Rectal smooth muscle tissue (tissue), 1 donor: ENCODE data around the gene CLEC2B.

Experiments
- H3K27ac ChIP-seq: one replicate; pipeline ENCODE4 v1.7.0; 2013; ENCODE audit warnings: low read depth, low read length, inconsistent platforms
- H3K27me3 ChIP-seq: one replicate; pipeline ENCODE4 v1.7.0; 2013; ENCODE audit warnings: low read length; ENCODE audit not compliant: control insufficient read depth, insufficient read depth
- H3K36me3 ChIP-seq: one replicate; pipeline ENCODE4 v1.7.0; 2013; ENCODE audit warnings: low read length; ENCODE audit not compliant: control insufficient read depth, insufficient read depth
- H3K4me1 ChIP-seq: one replicate; pipeline ENCODE4 v1.7.0; 2013; ENCODE audit warnings: low read length; ENCODE audit not compliant: control insufficient read depth, insufficient read depth
- H3K4me3 ChIP-seq: one replicate; pipeline ENCODE4 v1.7.0; 2013; ENCODE audit warnings: low read length
- H3K9ac ChIP-seq: one replicate; pipeline ENCODE4 v1.7.0; 2013; ENCODE audit warnings: low read length

Gene CLEC2B

GRCh38 chr12:9869307-9870161 is at the start of gene CLEC2B:
Gene CLEC2B (minus strand): TSS chr12:9869354.
- peak within 1 kb of the TSS; percentile 68 for H3K27ac ChIP-seq
- H3K36me3 ChIP-seq: no peaks in the 10 kb centered on the region
- no peaks in the 10 kb centered on the region for H3K27me3 ChIP-seq
- H3K9ac ChIP-seq: peak within 1 kb of the TSS; percentile 62
- H3K4me1 ChIP-seq: no peaks in the 10 kb centered on the region
- peak within 1 kb of the TSS; percentile 63 for H3K4me3 ChIP-seq

DNA sequence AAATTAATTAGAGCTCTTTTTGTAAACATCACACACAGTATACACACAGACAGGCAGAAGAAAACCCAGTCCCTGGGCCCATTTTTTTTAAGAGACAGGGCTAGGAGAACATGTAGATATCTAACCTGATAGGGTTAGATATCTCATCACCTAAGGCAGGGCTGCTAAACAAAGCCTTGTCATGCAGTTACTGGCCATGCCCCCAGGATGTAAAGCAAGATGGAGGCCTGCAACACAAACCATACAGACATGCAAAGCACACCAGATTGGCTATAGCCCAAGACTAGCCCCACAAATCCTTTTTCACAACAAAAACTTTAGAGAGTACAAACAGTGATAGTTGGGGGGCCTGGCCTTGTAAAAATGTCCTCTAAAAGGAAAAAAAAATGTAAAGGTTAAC is 42.6 kb upstream of the CLEC2B start:
- H3K9ac ChIP-seq: no peak overlapping the region
- no peaks in the 10 kb centered on the region for H3K4me1 ChIP-seq
- no peaks in the 10 kb centered on the region for H3K27me3 ChIP-seq
- no peak overlapping the region for H3K4me3 ChIP-seq
- H3K27ac ChIP-seq: no peak overlapping the region
- H3K36me3 ChIP-seq: no peaks in the 10 kb centered on the region

GRCh38 chr12:9910716-9911421 is 41.7 kb upstream of the CLEC2B start:
- H3K27me3 ChIP-seq: no peaks in the 10 kb centered on the region
- H3K27ac ChIP-seq: no peak overlapping the region
- H3K4me1 ChIP-seq: no peaks in the 10 kb centered on the region
- H3K36me3 ChIP-seq: no peaks in the 10 kb centered on the region
- no peak overlapping the region for H3K4me3 ChIP-seq
- no peak overlapping the region for H3K9ac ChIP-seq

DNA sequence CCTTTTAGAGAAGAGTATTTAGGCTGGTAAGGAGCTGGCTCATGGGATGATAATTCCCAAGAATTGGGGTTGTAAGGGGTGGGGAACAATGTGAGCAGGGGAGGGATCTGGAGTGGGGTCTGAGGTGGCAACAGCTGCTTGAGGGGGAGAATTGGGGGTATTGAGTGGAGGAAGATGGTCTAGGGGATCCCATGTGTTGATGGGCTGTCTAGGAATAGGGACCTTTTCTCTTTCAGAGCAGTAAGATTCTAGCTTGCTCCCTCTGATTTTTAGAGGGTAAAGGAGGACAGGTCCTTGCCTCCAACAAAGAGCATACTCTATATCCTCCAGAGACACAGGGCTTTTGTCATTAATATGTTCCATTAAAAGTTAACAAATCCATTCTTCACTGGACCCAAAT is 40.6 kb upstream of the CLEC2B start:
- Histone ChIP-seq H3K27me3 (no peaks in the 10 kb centered on the region), H3K4me3 (no peak overlapping the region), H3K4me1 (no peaks in the 10 kb centered on the region), H3K27ac (no peak overlapping the region), H3K9ac (no peak overlapping the region), H3K36me3 (no peaks in the 10 kb centered on the region)

DNA sequence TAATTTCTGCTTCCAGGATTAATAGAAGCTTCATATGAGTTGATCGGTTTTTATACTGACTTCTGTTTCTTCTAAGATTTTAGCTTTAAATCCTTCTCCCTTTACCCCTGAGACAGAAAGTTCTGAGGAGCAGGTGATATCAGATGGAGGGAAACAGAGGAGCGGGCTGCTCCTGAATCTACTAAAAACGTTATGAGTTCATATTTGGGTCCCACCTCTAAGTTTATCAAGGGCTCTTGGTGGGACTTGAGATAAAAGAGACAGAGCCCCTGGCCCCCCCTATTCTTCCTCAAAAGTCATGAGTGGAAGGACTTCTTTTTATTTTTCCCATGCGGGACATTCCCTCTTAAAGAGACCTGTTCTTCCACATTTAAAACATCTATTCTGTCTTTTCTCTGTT is 39.2 kb upstream of the CLEC2B start:
- no peak overlapping the region for H3K4me3 ChIP-seq
- H3K27me3 ChIP-seq: no peaks in the 10 kb centered on the region
- H3K36me3 ChIP-seq: no peaks in the 10 kb centered on the region
- no peak overlapping the region for H3K9ac ChIP-seq
- no peak overlapping the region for H3K27ac ChIP-seq
- no peaks in the 10 kb centered on the region for H3K4me1 ChIP-seq

DNA sequence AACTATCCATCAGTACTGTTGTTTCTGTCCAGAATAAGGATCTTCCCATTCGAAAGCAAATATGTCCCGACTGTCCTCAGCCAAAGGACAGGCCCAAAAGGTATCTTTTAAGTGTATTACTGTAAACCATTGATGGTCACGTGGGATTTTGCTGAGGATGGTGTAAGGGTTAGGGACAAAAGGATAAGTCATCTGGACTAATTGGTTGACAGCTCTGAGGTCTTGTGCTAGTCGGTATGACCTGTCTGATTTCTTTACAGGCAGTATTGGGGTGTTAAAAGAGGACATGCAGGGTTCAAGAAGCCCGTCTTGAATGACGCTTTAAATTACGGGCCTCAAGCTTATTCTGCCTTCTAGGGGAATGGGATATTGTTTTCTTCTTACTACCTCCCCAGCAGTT is 38.6 kb upstream of the CLEC2B start:
- no peaks in the 10 kb centered on the region for H3K27me3 ChIP-seq
- no peak overlapping the region for H3K27ac ChIP-seq
- no peaks in the 10 kb centered on the region for H3K36me3 ChIP-seq
- no peak overlapping the region for H3K9ac ChIP-seq
- H3K4me3 ChIP-seq: no peak overlapping the region
- H3K4me1 ChIP-seq: no peaks in the 10 kb centered on the region

- H3K36me3 ChIP-seq: no peaks in the 10 kb centered on the region
- no peak overlapping the region for H3K4me3 ChIP-seq
- no peak overlapping the region for H3K27ac ChIP-seq
- no peaks in the 10 kb centered on the region for H3K4me1 ChIP-seq
- no peak overlapping the region for H3K9ac ChIP-seq
- H3K27me3 ChIP-seq: no peaks in the 10 kb centered on the region
Measured at GRCh38 chr12:9906873-9907272, 37.7 kb upstream of the CLEC2B start.

- no peaks in the 10 kb centered on the region for H3K4me1 ChIP-seq
- no peaks in the 10 kb centered on the region for H3K27me3 ChIP-seq
- no peak overlapping the region for H3K9ac ChIP-seq
Measured at GRCh38 chr12:9902539-9903228, 33.5 kb upstream of the CLEC2B start.

DNA sequence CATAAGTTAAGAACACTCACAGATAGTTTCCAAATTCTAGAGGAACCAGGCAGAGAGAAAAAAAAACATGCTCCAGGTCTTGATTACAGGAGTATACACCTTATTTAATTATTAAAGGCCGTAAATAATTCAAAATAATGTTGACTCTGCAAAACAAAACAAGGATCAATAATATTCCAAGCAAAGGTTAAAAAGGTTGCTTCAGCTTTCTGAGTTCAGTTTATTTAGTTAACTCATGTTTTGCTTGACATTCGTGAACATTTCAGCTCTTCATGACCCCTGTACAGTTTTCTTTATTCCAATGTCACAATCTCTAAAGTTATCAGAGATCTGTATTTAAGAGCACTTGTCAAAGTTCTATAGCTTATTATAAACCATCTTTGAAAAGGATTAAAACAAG is 31.8 kb upstream of the CLEC2B start:
- H3K4me3 ChIP-seq: no peak overlapping the region

More at GRCh38 chr12:9902539-9903228, 33.5 kb upstream of the CLEC2B start:
- Histone ChIP-seq H3K36me3 (no peaks in the 10 kb centered on the region), H3K4me3 (no peak overlapping the region), H3K27ac (no peak overlapping the region)

GRCh38 chr12:9899209-9899608 is 30.1 kb upstream of the CLEC2B start:
- no peak overlapping the region for H3K9ac ChIP-seq
- no peak overlapping the region for H3K4me3 ChIP-seq
- no peaks in the 10 kb centered on the region for H3K36me3 ChIP-seq
- H3K4me1 ChIP-seq: no peaks in the 10 kb centered on the region
- no peaks in the 10 kb centered on the region for H3K27me3 ChIP-seq
- no peak overlapping the region for H3K27ac ChIP-seq

More for the DNA sequence above, 31.8 kb upstream of the CLEC2B start:
- Histone ChIP-seq H3K36me3 (no peaks in the 10 kb centered on the region), H3K4me1 (no peaks in the 10 kb centered on the region), H3K27ac (no peak overlapping the region), H3K9ac (no peak overlapping the region), H3K27me3 (no peaks in the 10 kb centered on the region)

GRCh38 chr12:9897535-9897934 is 28.4 kb upstream of the CLEC2B start:
- H3K9ac ChIP-seq: no peak overlapping the region
- H3K27ac ChIP-seq: no peak overlapping the region
- no peaks in the 10 kb centered on the region for H3K27me3 ChIP-seq
- no peak overlapping the region for H3K4me3 ChIP-seq
- H3K36me3 ChIP-seq: no peaks in the 10 kb centered on the region
- no peaks in the 10 kb centered on the region for H3K4me1 ChIP-seq

- no peak overlapping the region for H3K4me3 ChIP-seq
- H3K9ac ChIP-seq: no peak overlapping the region
- H3K27me3 ChIP-seq: no peaks in the 10 kb centered on the region
- no peak overlapping the region for H3K27ac ChIP-seq
- no peaks in the 10 kb centered on the region for H3K4me1 ChIP-seq
- H3K36me3 ChIP-seq: no peaks in the 10 kb centered on the region
Measured at GRCh38 chr12:9895215-9895971, 26.2 kb upstream of the CLEC2B start.
